Chondrocyte (in vitro differentiated cells): ENCODE data around the gene UCN2. TPM values are rescaled to one million over a fixed set of nuclear protein-coding genes. Genes with fewer than 3 reads are reported as not detected.
A peak's percentile ranks its signal among the peaks of the same experiment; 100 is the strongest.

ENCODE experiments used
- DNase-seq: peaks from one replicate; pipeline ENCODE4 v3.0.0; 2021; ENCODE audit warnings: mixed read lengths, low spot score
- H3K27ac Mint-ChIP-seq: one replicate; pipeline ENCODE4 v1.8.0; 2021; ENCODE audit warnings: mild to moderate bottlenecking, moderate library complexity, mixed read lengths; ENCODE audit not compliant: unreplicated experiment
- H3K27me3 Mint-ChIP-seq: 2 replicates; pipeline ENCODE4 v1.8.0; 2021; ENCODE audit warnings: low read depth, mixed read lengths
- H3K36me3 Mint-ChIP-seq: 2 replicates; pipeline ENCODE4 v1.8.0; 2021; ENCODE audit warnings: low read depth, mixed read lengths
- H3K4me1 Mint-ChIP-seq: 2 replicates; pipeline ENCODE4 v1.8.0; 2021; ENCODE audit warnings: low read depth, mild to moderate bottlenecking, mixed read lengths
- H3K4me3 Mint-ChIP-seq: one replicate; pipeline ENCODE4 v1.8.0; 2021; ENCODE audit warnings: mild to moderate bottlenecking, moderate library complexity, mixed read lengths; ENCODE audit not compliant: unreplicated experiment
- H3K9me3 Mint-ChIP-seq: 2 replicates; pipeline ENCODE4 v1.8.0; 2021; ENCODE audit warnings: low read depth, mixed read lengths
- CTCF ChIP-seq: fragments of 200-600 bp; sonication (generic); IDR thresholded peaks from 2 replicates; pipeline ENCODE4 v1.5.0; 2021; ENCODE audit warnings: antibody characterized with exemption, mild to moderate bottlenecking, moderate library complexity
- microRNA-seq: library from miRNA; unstranded; fragments of <30 nt; microRNA quantifications from one replicate; pipeline ENCODE4 v1.2.0, GENCODE V29; 2020; ENCODE audit warnings: borderline number of aligned reads
- total RNA-seq: library from RNA; stranded (reverse); gene quantifications from 3 replicates; pipeline ENCODE4 v1.2.1, GENCODE V29; 2021

UCN2 gene
- total RNA-seq, 1 donor from 2014 or later, result 3.3 TPM

- Mint-ChIP-seq H3K4me3 (no peak overlapping the region), H3K36me3 (peaks cover 4% of the 10 kb centered on the region), H3K27ac (no peak overlapping the region), H3K27me3 (no peaks in the 10 kb centered on the region), H3K4me1 (no peaks in the 10 kb centered on the region), H3K9me3 (no peaks in the 10 kb centered on the region)
- TF ChIP-seq CTCF, result no peak
- DNase-seq, result peak; percentile 84
Measured at GRCh38 chr3:48518069-48518468, 45.5 kb downstream of the UCN2 start.

GRCh38 chr3:48516571-48516970 is 47.0 kb downstream of the UCN2 start:
- Mint-ChIP-seq H3K27me3 (no peaks in the 10 kb centered on the region), H3K4me1 (no peaks in the 10 kb centered on the region), H3K36me3 (peaks cover 4% of the 10 kb centered on the region), H3K9me3 (no peaks in the 10 kb centered on the region), H3K27ac (no peak overlapping the region), H3K4me3 (no peak overlapping the region)
- TF ChIP-seq CTCF, result no peak
- DNase-seq, result no peak

GRCh38 chr3:48514431-48515227 is 49.0 kb downstream of the UCN2 start:
- TF ChIP-seq CTCF, result no peak

More at GRCh38 chr3:48514431-48515227, 49.0 kb downstream of the UCN2 start:
- Mint-ChIP-seq H3K36me3 (peaks cover 2% of the 10 kb centered on the region), H3K27ac (no peak overlapping the region), H3K9me3 (no peaks in the 10 kb centered on the region), H3K27me3 (no peaks in the 10 kb centered on the region), H3K4me1 (no peaks in the 10 kb centered on the region), H3K4me3 (no peak overlapping the region)
- peak; percentile 19 for DNase-seq

Small RNAs within 50 kb of the gene (microRNA-seq; reads per million reads assigned to microRNA genes)
- gene MIR6823, result not detected
- gene MIR711, result not detected

Other genes starting within 250 kb of the UCN2 start
- not detected in 3 replicates for gene SPINK8, start 230.1 kb downstream of the UCN2 start, total RNA-seq
- not detected in 3 replicates for gene FBXW12, start 191.6 kb downstream of the UCN2 start, total RNA-seq
- gene PLXNB1, start 133.7 kb downstream of the UCN2 start, total RNA-seq, result 63.2 to 115 TPM (median 108 TPM) in 3 replicates
- 13.3 to 25.8 TPM (median 23.9 TPM) in 3 replicates for gene CCDC51, start 123.7 kb downstream of the UCN2 start, total RNA-seq
- 184 to 243 TPM (median 184 TPM) in 3 replicates for gene TMA7, start 123.5 kb downstream of the UCN2 start, total RNA-seq
- gene ATRIP, start 117.0 kb downstream of the UCN2 start, total RNA-seq, result 8.7 to 10.7 TPM (median 8.8 TPM) in 3 replicates
- 162 to 188 TPM (median 188 TPM) in 3 replicates for gene SHISA5, start 59.6 kb downstream of the UCN2 start, total RNA-seq
- gene PFKFB4, start 7.0 kb downstream of the UCN2 start, total RNA-seq, result 14.6 to 23.2 TPM (median 19.9 TPM) in 3 replicates
- 15.9 to 36.6 TPM (median 36.5 TPM) in 3 replicates for gene COL7A1, start 31.5 kb upstream of the UCN2 start, total RNA-seq
- gene UQCRC1, start 45.9 kb upstream of the UCN2 start, total RNA-seq, result 223 to 258 TPM (median 233 TPM) in 3 replicates
- 0.70 TPM in 1 of 3 replicates, not detected in the others for gene TMEM89, start 58.0 kb upstream of the UCN2 start, total RNA-seq
- gene SLC26A6, start 71.7 kb upstream of the UCN2 start, total RNA-seq, result 66.8 to 70.5 TPM (median 69.3 TPM) in 3 replicates
- 9.6 to 11.4 TPM (median 10.5 TPM) in 3 replicates for gene CELSR3, start 99.1 kb upstream of the UCN2 start, total RNA-seq
- 24.0 to 27.2 TPM (median 24.7 TPM) in 3 replicates for gene NCKIPSD, start 122.1 kb upstream of the UCN2 start, total RNA-seq
- 68.8 to 109 TPM (median 72.3 TPM) in 3 replicates for gene IP6K2, start 153.4 kb upstream of the UCN2 start, total RNA-seq